ENCODE measurements around the gene ZNF337.
A peak's percentile ranks its signal among the peaks of the same experiment; 100 is the strongest.
"Not testable (repeated sequence)": the region's sequence is repeated elsewhere in the genome, so short reads cannot be mapped to it uniquely, and the experiment has no call there.

Gene ZNF337

GRCh38 chr20:25696371-25697131, at the start of gene ZNF337:
ZNF337 (minus strand) TSS chr20:25696853; CDS start chr20:25686417, 10,436 bp downstream.
- DNase-seq, result peak; percentile 97

- DNase-seq, result no peak
These were observed 49.1 kb upstream of the ZNF337 start for GRCh38 chr20:25745738-25746137.

GRCh38 chr20:25745100-25745499, 48.4 kb upstream of the ZNF337 start:
- DNase-seq, result no peak

- DNase-seq, result no peak
These were observed 47.6 kb upstream of the ZNF337 start for GRCh38 chr20:25744261-25744660.

- no peak for DNase-seq
These were observed 44.4 kb upstream of the ZNF337 start for GRCh38 chr20:25741088-25741487.

GRCh38 chr20:25739615-25740320, 43.1 kb upstream of the ZNF337 start:
- DNase-seq, result peak; percentile 85

- DNase-seq, result peak; percentile 74
These were observed 41.5 kb upstream of the ZNF337 start for GRCh38 chr20:25738198-25738597.

GRCh38 chr20:25733903-25734302, 37.2 kb upstream of the ZNF337 start:
- no peak for DNase-seq

GRCh38 chr20:25730862-25731261, 34.2 kb upstream of the ZNF337 start:
- no peak for DNase-seq

GRCh38 chr20:25726357-25726756, 29.7 kb upstream of the ZNF337 start:
- no peak for DNase-seq

GRCh38 chr20:25725639-25726038, 29.0 kb upstream of the ZNF337 start:
- no peak for DNase-seq

- DNase-seq, result no peak
These were observed 27.3 kb upstream of the ZNF337 start for GRCh38 chr20:25723975-25724374.

GRCh38 chr20:25720285-25720684, 23.6 kb upstream of the ZNF337 start:
- no peak for DNase-seq

GRCh38 chr20:25718896-25719809, 22.5 kb upstream of the ZNF337 start:
- DNase-seq, result not testable (repeated sequence)

- no peak for DNase-seq
These were observed 11.0 kb upstream of the ZNF337 start for GRCh38 chr20:25707695-25708094.

- DNase-seq, result no peak
These were observed 10.1 kb upstream of the ZNF337 start for GRCh38 chr20:25706793-25707192.

- DNase-seq, result no peak
These were observed 9.2 kb upstream of the ZNF337 start for GRCh38 chr20:25705830-25706351.

- not testable (repeated sequence) for DNase-seq
These were observed 7.7 kb upstream of the ZNF337 start for GRCh38 chr20:25704303-25704702.

GRCh38 chr20:25700835-25701234, 4.2 kb upstream of the ZNF337 start:
- not testable (repeated sequence) for DNase-seq

GRCh38 chr20:25699914-25700313, 3.3 kb upstream of the ZNF337 start:
- peak; percentile 13 for DNase-seq

- DNase-seq, result no peak
These were observed 436 bp upstream of the ZNF337 start for GRCh38 chr20:25697132-25697446.

- DNase-seq, result peak; percentile 20
These were observed 902 bp downstream of the ZNF337 start for GRCh38 chr20:25695532-25696370.

Measured in EL (cell line).